Measurements from ENCODE around the gene RBM14. TPM values are rescaled to one million over a fixed set of nuclear protein-coding genes. Genes with fewer than 3 reads are reported as not detected.
"Not testable (repeated sequence)": the region's sequence is repeated elsewhere in the genome, so short reads cannot be mapped to it uniquely, and the experiment has no call there.

Gene RBM14
- total RNA-seq, 1 donor from 2014 or later: 31.5 TPM

GRCh38 chr11:66631883-66632282 is 15.5 kb downstream of the RBM14 start:
- no peak for ATAC-seq
- DNase-seq (ENCODE audit: low spot score): no peak

- no peak for DNase-seq (ENCODE audit: low spot score)
- ATAC-seq: no peak
Observed at GRCh38 chr11:66632952-66633351, 16.5 kb downstream of the RBM14 start.

DNA sequence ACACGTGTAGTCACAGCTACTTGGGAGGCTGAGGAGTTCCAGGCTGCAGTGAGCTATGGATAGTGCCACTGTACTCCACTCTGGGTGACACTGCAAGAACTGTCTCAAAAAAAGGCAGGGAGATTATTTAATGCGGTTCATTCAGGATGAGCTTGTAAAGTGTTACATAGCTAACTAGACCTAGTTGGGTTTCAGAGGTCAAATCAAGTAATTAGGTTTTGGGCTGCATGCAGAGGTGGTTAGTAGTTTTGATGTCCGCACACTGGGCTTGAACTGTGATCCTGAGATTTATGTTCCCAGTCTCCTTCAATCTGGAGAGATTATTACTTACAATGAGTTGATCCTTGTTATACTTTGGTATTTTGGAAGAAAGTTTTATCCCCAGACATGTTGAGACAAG is 20.0 kb downstream of the RBM14 start:
- ATAC-seq: no peak
- DNase-seq (ENCODE audit: low spot score): no peak

DNA sequence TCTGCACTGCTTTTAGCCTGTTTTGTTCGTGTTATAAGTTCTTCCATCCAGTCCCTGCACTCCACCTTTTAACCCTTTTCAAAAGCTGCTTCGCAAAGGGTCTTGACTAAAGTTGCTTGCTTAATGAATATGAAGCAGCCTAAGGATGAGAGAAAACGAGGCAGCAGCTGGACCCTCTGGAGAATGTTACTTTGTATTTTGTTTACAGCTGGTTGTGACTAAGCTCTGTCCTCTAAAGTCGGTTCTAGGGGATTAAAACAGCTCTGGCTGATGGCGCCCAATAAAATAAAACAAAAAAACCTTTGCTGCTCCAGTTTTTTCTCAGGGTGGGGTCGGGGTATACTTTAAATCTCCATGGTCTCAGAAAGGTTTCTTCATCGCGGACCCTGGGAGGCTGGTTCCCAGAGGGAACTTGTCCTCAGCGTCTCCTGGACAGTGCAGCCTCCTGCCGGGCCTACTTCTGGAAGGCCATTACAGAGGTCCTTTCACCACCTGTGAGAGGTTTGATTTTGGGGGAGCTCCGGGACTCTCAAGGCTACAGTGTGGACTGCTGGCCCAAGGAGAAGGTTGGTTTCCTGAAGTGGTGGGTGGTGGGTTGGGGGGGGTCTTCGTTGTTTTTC is 21.2 kb downstream of the RBM14 start:
- DNase-seq (ENCODE audit: low spot score) (no peak), ATAC-seq (peak; percentile 14)

- DNase-seq (ENCODE audit: low spot score) (peak; percentile 99), ATAC-seq (peak; percentile 91)
Observed at GRCh38 chr11:66638177-66639065, 22.0 kb downstream of the RBM14 start, which contains the start of gene RBM4. RBM4 (plus strand) TSS chr11:66638703; CDS start chr11:66639712, 1,009 bp downstream.

GRCh38 chr11:66639066-66639813 is 22.8 kb downstream of the RBM14 start:
- no peak for DNase-seq (ENCODE audit: low spot score)
- peak; percentile 1 for ATAC-seq

- not testable (repeated sequence) for DNase-seq (ENCODE audit: low spot score); ATAC-seq
Observed at GRCh38 chr11:66639814-66640340, 23.4 kb downstream of the RBM14 start.

DNA sequence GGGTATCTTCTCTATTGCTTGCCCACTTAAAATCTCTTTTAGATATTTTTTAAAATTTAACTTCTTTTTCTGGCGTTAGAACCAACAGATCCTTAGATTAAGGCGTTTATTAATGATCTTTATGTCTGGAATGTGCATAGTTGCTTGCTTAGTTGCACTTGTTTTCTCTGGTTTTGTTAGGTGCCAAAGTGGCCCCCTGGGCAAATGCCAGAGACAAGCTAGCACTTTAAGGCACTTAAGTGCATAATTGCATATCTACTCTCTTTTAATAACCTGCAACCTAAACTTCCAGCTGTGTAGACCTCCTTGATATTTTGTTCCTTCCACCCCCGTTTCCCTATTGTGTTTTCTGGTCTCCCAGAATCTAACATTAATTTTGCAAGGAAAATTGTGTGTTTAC is 25.4 kb downstream of the RBM14 start:
- ATAC-seq (no peak), DNase-seq (ENCODE audit: low spot score) (no peak)

GRCh38 chr11:66643745-66644437 is 27.5 kb downstream of the RBM14 start:
- no peak for ATAC-seq
- DNase-seq (ENCODE audit: low spot score): no peak

GRCh38 chr11:66646828-66647227 is 30.4 kb downstream of the RBM14 start:
- peak; percentile 20 for ATAC-seq

DNA sequence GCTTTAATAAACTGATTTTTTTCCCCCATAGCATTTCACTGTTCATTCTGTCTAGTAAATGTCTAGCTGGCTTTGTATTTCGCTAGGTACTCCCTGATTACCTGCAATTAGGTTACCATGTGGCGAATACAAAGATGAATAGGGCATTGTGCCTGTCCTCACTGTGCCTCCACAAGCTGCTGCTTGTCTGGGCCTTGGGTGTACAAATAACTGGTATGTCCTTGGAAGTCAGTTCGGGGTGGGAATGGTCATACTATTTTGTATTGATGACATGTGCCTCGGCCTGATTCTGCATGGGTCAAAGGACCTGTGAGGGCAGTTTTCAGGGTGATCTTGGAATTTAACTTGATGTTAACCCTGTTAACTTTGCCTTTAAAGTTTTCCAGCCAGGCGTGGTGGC is 33.5 kb downstream of the RBM14 start:
- DNase-seq (ENCODE audit: low spot score): no peak
- no peak for ATAC-seq

More at GRCh38 chr11:66646828-66647227, 30.4 kb downstream of the RBM14 start:
- DNase-seq (ENCODE audit: low spot score): no peak

- DNase-seq (ENCODE audit: low spot score): no peak
- peak; percentile 17 for ATAC-seq
Observed at GRCh38 chr11:66651016-66651415, 34.6 kb downstream of the RBM14 start.

- ATAC-seq: peak; percentile 15
Observed at GRCh38 chr11:66652651-66653050, 36.2 kb downstream of the RBM14 start.

GRCh38 chr11:66653123-66653522 is 36.7 kb downstream of the RBM14 start:
- ATAC-seq: no peak

More at GRCh38 chr11:66652651-66653050, 36.2 kb downstream of the RBM14 start:
- no peak for DNase-seq (ENCODE audit: low spot score)

GRCh38 chr11:66659763-66660162 is 43.3 kb downstream of the RBM14 start:
- no peak for ATAC-seq

More at GRCh38 chr11:66653123-66653522, 36.7 kb downstream of the RBM14 start:
- DNase-seq (ENCODE audit: low spot score): no peak

GRCh38 chr11:66663741-66664296 is 47.4 kb downstream of the RBM14 start:
- DNase-seq (ENCODE audit: low spot score) (no peak), ATAC-seq (no peak)

More at GRCh38 chr11:66659763-66660162, 43.3 kb downstream of the RBM14 start:
- no peak for DNase-seq (ENCODE audit: low spot score)

- ATAC-seq (peak; percentile 63), DNase-seq (ENCODE audit: low spot score) (no peak)
Observed at GRCh38 chr11:66665369-66665768, 48.9 kb downstream of the RBM14 start.

GRCh38 chr11:66670816-66671215 is 54.4 kb downstream of the RBM14 start:
- ATAC-seq (peak; percentile 73), DNase-seq (ENCODE audit: low spot score) (no peak)

DNA sequence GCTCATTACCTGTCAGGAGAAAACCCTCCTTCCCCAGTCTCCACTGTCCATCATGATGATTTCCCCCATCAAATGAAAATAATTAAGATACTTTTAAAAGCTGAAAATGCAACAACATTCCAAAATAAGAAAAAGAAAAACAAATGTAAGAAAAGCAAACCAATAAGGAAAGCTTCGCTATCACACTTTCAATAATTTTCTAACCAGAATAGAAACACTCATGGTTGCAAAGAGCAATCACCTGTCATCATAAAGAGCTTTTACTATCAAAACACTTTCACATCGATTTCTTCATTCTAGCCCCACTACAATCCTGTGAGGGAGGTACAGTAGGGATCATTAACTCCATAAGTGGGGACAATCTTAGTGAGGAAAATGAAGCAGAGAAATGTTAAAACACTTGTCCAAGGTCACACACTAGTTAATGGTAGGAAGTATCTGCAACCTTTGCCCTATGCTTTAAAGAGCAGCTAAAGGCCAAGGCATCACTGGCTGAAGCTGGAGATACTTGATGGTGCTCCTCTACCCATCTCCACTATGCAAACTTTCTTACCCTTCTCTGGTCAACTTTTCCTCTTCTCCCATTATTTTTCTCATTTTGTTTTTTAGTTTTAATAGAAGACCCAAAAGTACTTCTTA is 58.7 kb downstream of the RBM14 start:
- no peak for DNase-seq (ENCODE audit: low spot score)

More for the DNA sequence above, 58.7 kb downstream of the RBM14 start:
- ATAC-seq: no peak

All from left lobe of liver (tissue), 2 donors.